AML-193 (cell line): ENCODE data around the gene PYGB.
"Not testable (repeated sequence)": the region's sequence is repeated elsewhere in the genome, so short reads cannot be mapped to it uniquely, and the experiment has no call there.

Source experiments
- DNase-seq, 2 experiments: peaks; one replicate each; lab custom pipeline; 2025; lab: John Stamatoyannopoulos, UW

The PYGB gene

DNA sequence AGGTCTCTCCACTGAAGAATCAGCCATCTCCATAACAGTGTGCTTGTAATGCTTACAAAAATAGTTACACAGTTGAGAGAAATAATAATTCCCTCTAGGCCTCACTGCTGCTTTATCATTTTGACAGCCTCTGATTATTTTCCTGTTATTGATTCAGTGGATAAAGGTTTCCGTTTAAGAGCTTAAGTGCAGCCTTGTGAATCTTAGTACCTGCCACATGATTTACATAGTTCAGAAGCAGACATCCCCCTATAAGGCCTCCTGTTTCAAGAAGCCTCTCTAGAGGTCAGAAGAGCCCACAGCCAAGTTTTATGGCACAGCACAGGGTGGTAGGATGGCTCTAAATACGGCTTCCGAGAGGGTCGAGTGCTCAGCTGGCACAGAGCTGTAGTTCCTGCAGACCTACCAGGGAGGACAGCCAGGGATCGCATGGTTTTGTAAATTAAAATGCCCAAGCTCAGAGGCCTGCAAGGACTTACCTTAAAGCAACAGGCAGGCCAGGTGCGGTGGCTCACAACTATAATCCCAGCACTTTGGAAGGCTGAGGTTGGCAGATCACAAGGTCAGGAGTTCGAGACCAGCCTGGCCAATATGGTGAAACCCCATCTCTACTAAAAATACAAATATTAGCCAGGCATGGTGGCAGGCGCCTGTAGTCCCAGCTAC lies 17.6 kb upstream of the PYGB start:
- no peak for DNase-seq

DNA sequence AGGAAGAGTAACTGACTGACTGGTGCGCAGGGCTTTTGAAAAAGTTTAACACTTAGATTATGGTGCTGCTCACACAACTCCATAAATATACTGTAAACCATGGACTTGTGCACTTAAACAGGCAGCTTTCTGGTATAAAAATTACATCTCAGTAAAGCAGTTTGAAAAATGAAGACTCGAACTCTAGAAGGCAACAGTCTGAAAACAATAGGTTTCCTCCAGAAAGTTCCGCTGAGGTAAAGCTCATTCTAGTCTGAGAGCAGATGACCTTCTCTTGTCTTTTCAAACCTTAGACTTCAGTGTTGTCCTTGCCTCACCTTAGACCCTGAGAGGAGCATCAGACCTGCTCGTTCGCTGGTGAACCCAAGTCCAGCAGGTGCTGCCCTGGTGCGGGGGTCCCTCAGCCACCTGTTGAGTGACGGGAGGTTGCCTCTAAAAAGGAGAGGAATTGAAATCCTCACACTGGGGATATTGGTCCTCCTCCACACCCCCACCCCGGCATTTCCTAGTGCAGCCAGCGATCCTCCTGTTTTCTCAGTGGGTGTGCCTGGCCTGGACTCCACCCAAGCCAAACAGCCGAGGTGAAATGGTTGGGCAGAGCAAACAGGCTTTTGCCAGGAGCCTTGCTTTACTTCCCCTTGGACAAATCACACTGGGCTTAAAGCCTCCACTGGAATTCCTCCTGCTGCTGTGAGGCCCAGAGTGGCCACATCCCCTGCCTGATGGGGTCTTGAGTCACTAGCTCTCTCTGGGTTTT lies 14.7 kb upstream of the PYGB start:
- no peak for DNase-seq

DNA sequence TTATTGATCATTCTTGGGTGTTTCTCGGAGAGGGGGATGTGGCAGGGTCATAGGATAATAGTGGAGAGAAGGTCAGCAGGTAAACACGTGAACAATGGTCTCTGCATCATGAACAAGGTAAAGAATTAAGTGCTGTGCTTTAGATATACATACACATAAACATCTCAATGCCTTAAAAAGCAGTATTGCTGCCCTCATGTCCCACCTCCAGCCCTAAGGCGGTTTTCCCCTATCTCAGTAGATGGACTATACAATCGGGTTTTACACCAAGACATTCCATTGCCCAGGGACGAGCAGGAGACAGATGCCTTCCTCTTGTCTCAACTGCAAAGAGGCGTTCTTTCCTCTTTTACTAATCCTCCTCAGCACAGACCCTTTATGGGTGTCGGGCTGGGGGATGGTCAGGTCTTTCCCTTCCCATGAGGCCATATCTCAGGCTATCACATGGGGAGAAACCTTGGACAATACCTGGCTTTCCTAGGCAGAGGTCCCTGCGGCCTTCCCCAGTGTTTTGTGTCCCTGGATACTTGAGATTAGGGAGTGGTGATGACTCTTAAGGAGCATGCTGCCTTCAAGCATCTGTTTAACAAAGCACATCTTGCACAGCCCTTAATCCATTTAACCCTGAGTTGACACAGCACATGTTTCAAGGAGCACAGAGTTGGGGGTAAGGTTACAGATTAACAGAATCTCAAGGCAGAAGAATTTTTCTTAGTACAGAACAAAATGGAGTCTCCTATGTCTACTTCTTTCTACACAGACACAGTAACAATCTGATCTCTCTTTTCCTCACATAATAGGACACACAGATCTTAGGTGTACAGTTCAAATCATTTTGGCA lies 13.7 kb upstream of the PYGB start:
- not testable (repeated sequence) for DNase-seq

DNA sequence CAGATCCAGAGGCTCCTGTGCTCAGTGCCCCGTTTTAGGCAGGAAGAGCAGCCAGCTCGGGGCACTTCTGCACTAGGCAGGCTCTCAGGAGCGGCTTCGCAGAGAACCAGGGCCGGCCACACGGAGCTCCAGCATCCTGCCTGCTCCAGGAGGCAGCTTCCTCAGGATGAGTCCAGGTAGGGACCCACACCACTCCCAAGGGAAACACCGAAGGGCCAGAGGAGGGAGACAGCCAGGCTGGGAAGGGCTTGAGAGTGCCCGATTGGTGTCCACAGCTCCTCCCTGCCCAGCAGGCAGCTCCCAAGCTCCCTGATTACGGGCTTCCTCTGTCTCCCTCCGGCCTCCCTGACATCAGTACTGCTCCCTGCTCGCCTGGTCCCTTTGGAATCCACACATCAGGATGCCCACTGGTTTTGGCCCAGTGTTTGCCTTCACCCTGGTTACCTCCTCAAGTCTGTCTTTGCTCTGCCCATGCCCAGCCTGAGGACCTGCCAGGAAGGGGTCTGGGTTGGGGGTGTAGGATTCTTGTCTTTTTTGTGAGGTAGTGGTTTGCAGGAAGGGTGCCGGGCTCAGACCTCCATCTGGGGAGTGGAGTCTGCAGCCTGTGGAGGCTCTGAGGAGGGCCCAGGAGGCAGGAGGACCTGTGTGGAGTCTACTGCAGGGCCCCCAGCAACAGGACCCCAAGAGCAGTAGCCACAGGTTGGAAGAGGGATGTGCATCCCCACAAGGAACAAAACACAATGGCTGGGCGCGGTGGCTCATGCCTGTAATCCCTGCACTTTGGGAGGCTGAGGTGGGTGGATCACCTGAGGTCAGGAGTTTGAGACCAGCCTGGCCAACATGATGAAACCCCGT lies 11.2 kb upstream of the PYGB start:
- DNase-seq = no peak

DNA sequence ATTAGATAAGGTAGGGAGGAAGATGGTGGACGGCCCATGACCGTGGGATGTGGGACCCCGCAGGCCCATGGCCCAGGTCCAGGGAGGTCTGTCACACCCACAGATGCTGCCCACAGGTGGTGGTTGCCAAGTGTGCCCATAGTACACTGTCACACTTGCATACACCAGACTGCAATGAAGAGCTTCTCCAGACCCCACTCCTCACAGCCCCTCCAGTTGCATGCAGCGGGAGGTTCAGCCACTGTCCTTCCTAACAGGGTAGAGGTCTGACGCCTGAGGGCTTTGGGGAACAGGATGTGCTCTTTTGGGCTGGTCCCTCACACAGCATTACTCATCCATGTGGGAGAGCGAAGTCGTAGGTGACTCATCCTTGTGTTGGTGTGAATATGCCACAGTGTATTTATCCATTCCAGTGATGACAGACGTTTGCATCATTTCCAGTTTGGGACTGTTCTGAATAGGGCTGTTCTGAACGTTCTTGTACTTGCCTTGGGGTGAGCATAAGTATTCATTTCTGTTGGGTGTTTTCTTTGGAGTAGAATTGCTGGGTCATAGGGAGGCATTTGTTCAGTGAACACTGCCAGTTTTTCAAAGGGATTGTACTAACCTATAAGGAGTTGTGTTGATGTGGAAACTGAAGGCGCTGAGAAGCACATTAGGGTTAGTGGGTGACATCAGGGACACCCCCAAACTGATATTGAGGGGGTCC lies 10.1 kb upstream of the PYGB start:
- DNase-seq = peak; percentile 58 to 69

DNA sequence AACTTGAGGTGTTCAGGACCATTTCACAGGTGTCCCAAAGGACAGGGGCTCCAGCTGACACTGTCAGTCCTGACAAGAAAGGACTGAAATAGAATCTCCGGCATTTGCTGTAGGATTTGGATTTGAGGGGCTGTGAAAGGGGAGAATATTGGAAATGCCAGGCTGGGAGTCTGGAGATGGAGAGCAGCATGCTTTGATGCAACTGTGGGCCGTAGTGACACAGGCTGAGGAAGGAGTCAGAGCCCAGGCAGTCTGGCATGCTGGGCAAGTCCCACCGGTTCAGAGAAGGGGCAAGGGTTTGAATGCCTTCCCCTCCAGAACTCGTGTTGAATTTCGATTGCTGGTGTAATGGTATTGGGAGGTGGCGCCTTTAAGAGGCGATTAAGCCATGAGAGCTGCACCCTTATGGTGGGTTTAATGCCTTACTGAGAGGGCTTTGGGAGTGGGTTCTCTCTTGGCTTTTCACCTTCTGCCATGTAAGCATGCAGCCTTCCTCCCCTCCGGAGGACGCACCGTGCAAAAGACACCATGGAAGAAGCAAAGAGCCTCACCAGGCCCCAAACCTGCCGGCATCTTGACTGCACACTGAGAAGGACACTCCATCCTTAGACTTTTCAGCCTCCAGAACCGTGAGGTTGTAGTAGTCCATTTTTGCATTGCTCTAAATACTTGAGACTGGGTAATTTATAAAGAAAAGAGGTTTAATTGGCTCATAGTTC lies 9.4 kb upstream of the PYGB start:
- no peak for DNase-seq

DNA sequence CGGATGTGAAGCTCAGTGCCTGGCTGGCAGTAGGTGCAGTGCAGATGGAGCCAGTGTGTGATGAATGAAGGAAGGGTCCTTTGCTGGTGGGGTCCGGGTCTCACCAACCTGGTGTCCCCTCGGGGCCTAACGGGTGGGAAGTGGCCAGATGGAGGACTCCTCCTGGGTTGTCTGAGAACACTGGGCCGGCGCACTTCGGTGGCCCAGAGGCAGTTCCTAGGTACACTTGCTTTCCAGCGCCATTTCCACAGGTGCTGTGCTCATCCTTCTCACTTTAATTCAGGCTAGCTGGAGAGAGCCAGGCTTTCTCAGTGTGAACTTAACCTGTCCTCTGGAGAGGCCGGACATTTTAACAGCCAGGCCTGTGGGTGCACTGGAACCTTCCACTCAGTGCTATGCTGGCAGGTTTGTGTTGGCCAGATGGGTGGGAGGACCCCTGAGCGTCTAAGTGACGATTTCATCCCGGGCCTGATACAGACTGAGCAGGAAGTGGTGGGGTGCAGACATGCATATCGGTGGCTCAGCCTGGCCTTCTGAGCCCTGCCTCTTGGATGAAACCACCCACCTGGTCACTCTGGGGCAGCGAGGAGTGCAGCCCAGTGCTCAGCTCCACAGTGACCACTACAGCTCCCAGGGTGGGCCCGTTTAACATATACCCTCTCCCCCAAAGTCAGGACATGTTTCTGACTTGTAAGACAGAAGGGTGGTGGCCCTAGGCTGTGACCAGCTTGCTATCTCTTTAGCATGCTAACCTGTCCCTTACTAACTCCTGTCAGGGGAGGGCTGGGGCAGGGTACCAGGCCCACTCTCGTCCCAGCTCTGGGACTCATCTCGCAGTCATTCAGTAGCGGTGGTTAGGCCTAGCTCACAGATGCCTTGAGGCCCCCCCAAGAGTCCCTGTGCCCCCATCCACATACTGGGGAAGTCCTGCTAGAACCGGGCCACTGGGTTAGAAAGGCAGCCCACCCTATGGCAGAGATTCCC lies 8.2 kb upstream of the PYGB start:
- no peak for DNase-seq

DNA sequence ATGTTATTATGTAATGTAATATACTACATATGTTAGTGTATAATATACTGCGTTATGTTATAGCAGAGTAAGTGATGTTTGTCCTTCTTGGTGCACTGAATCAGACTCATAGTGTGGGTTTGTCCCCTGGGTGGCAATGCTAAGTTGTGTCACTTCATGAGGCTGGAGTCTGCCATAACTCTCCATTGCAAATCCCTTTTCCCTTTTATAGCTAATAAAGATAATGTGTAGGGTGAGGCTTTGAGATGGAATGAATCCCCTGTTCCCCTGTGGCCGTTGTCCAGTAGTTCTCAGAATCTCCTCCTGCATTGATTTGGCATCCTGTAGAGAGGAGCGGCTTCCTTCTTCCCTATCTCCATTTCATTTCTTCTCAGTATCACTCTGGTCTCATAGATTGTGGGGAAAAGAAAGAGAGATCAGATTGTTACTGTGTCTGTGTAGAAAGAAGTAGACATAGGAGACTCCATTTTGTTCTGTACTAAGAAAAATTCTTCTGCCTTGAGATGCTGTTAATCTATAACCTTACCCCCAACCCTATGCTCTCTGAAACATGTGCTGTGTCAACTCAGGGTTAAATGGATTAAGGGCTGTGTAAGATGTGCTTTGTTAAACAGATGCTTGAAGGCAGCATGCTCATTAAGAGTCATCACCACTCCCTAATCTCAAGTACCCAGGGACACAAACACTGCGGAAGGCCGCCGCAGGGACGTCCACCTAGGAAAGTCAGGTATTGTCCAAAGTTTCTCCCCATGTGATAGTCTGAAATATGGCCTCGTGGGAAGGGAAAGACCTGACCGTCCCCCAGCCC lies 6.8 kb upstream of the PYGB start:
- DNase-seq = not testable (repeated sequence)

DNA sequence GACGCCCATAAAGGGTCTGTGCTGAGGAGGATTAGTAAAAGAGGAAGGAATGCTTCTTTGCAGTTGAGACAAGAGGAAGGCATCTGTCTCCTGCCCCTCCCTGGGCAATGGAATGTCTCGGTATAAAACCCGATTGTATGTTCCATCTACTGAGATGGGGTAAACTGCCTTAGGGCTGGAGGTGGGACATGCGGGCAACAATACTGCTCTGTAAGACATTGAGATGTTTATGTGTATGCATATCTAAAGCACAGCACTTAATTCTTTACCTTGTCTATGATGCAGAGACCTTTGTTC lies 6.3 kb upstream of the PYGB start:
- not testable (repeated sequence) for DNase-seq

DNA sequence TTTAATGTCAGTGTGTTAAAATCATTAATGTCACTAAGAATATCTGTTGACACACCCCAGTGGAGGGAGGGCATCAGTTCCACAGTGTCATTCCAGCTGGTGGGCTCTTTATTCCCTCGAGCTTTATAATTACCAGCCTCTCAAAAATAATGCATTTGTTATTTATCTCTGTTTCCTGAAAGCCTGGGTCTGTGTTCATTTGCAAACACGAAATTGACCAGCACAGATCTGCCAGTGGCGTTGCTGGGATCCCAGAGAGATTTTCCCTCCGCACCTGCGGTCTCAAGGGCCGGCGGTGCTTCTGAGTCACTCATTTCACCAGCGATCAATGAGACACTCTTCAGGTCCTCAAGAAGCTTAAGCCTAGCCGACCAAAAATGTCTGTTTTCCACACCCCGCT lies 5.7 kb upstream of the PYGB start:
- no peak for DNase-seq

DNA sequence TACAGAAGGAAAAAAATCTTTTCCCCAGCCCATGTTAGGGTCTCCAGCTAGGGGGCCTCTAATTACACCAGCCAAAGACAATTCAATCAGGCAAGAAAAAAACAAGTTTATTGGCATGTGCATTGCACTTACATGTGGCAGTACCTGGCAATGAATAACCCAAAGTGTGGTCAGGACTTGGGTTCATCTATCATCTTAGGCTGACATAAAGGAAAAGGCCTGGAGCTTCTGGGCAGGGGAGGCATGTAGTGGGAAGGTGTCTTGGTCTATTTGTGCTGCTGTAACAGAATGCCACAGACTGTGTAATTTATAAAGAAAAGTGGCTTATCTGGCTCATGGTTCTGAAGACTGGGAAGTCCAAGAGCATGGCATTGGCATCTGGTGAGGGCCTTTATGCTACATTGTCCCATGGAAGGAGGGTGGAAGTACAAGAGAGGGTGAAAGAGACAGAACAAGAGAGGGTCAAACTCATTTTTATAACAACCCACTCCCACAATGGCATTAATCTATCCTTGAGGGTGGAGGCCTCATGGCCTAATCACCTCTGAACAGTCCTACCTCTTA lies 4.4 kb upstream of the PYGB start:
- no peak for DNase-seq

DNA sequence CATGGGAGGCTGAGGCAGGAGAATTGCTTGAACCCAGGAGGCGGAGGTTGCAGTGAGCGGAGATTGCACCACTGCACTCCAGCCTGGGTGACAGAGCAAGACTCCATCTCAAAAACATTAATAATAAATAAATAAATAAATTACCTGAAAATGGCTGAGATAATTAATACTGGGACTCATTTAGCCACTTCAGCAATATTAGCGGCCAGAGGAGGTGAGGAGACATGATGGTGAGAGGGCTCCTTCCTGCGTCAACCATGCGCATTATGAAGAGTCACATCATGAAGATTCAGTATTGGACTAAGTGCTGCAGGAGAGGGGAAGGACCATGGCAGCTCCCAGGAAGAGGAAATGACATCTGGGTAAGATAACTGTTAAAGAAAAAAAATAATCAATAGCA lies 2.9 kb upstream of the PYGB start:
- no peak for DNase-seq

DNA sequence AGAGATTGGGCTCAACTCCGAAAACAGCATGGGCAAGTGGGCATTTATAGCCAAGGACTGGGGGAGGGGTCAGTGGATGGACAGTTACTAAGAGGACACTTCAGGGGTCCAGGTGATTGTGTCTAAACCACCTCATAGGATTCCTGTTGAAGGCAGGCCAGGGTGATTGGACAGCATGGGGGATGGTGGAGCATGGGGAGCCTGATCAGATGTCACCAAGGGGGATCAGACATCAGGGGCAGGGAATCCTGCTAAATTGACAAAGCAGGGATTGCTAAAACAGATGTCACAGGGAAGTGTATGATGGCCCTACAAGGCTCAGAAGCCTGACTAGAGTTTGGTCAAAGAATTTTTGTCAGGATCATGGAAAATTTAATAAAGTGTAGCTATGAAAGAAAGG lies 2.4 kb upstream of the PYGB start:
- DNase-seq = no peak

DNA sequence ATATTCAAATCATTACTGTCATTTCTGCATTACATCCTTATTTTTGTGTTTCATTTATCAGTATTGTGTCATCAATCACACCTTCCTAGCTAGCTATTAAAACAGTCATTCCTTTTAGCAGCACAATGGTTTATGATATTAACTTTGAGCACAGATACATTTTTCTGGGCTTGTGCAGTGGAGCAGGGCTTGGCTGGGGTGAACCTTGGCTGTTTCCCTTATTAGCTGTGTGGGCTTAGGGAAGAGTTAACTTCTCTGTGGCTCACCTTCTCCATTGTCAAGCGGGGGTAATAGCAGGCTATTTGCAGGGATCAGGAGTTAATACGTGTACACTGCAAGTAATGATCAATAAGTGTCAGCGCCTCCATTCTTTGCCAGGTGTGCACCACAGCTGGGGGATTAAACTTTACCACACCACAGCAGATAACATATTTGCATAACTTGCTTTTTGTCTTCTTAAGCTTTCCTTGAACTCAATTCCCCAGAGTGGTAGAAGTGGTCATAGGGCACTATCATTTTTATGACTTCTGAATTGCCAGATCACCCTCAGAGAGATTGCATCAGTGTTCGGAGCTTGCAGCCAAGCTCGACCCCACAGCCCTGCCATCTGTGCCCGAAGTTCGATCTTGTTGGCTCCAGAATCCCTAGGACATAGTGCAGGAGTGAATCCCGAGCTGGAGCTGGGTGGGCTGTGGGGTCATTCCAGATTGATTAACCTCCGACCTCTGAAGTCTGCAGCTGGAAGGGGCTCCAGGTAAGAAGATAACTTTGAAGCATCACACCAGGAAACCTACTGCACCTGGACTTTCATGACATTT lies 1.5 kb upstream of the PYGB start:
- DNase-seq = no peak

DNA sequence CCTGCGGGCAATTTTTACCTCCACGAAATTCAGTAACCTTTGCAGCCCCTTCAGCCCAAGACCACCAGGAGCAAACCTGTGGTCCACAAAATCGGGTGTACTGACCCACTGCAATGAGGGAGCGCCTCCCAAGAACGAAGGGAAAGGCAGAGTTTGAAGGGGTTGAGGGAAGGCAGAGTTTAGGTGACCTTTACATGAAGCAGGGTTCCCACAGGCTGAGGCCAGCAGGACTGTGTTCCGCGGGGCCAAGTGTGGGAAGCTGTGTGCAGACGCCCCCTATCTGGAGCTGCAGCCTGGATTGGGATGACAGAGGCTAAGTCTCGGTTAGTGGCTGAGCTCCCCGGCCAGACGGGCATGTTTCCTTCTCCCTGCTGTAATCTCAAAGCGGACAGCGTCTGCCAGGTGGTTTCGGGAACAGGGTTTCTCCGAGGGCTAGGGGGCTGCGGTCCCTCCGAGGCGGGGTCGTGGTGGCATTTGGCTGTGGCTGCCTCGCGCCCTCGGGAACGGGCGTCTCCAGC lies 826 bp upstream of the PYGB start:
- DNase-seq = peak; percentile 16 to 28

DNA sequence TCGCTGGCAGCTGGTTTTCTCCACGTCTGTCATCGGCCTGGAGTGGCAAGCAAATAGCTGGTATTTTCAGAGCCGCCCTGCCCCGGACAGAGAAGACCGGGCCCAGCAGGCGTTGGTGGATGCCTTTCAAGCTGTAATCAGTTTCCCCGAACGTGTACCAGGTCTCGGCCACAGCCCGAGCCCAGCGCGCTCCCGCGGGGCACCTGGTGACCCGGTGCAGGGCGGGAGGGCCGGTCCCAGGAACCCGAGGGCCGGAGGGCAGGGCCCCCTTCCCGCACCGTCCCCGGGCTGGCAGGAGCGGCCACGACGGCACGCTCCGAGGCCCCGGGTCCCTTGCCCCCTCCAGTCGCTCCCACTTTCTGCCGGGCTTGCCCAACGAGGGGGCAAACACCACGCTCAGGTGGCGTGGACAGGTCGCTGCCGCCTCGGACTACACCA lies 348 bp upstream of the PYGB start:
- DNase-seq = no peak

DNA sequence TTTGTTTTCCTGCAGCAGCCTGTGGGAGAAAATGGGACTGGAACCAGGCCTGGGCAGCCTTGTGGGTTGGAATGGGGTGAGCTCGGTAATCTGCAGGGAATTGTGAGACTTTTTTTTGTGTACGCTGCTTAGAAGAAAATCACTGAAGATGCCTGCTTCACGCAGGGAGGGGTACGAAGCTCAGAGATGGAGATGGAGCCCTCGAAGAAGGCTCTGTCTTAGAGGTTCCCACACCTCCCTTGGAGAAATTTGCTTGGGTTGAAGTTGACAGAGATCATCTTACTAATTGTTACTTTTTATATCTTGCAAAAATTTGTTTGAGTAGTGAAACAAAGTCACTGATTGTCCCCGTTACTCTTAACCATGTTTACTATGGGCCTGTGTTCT lies 894 bp downstream of the PYGB start:
- DNase-seq = no peak
